ENCODE measurements around the gene UTP25. TPM values are rescaled to one million over a fixed set of nuclear protein-coding genes. Genes with fewer than 3 reads are reported as not detected.
"Not testable (repeated sequence)": the region's sequence is repeated elsewhere in the genome, so short reads cannot be mapped to it uniquely, and the experiment has no call there.

The UTP25 gene
- total RNA-seq, 1 donor, result 22.1 TPM

- no peak overlapping the region for H2AFZ ChIP-seq (ENCODE audit: low read length)
- no peaks in the 10 kb centered on the region for H3K27me3 ChIP-seq (ENCODE audit: insufficient read depth, low read length)
- no peaks in the 10 kb centered on the region for H3K36me3 ChIP-seq (ENCODE audit: insufficient read depth, low read length)
- peak overlapping the region; percentile 5 for H3K4me3 ChIP-seq (ENCODE audit: insufficient read depth, low read length)
- H3K9me3 ChIP-seq (ENCODE audit: low read depth, low read length), result no peaks in the 10 kb centered on the region
- no peaks in the 10 kb centered on the region for H3K79me2 ChIP-seq (ENCODE audit: insufficient read depth, low read length)
- peak overlapping the region; percentile 70 for H3K4me2 ChIP-seq (ENCODE audit: insufficient read depth, low read length)
- DNase-seq (ENCODE audit: insufficient read length, low spot score, missing footprints), result peak; percentile 99
- H4K20me1 ChIP-seq (ENCODE audit: insufficient read depth, low read length), result no peaks in the 10 kb centered on the region
- TF ChIP-seq CTCF (IDR thresholded peaks at IDR 0.05; ENCODE audit: extremely low read depth, low read depth, low read length), result no peak
- H3K4me1 ChIP-seq (ENCODE audit: insufficient read depth, low read length), result peaks cover 44% of the 10 kb centered on the region
- H3K27ac ChIP-seq (ENCODE audit: low read depth, low read length), result peak overlapping the region; percentile 93
Observed at GRCh38 chr1:209884665-209885117, 56.9 kb downstream of the UTP25 start.

- Histone ChIP-seq H3K4me2 (ENCODE audit: insufficient read depth, low read length) (no peak overlapping the region), H3K4me3 (ENCODE audit: insufficient read depth, low read length) (no peak overlapping the region), H4K20me1 (ENCODE audit: insufficient read depth, low read length) (no peaks in the 10 kb centered on the region), H3K27ac (ENCODE audit: low read depth, low read length) (no peak overlapping the region), H2AFZ (ENCODE audit: low read length) (no peak overlapping the region), H3K27me3 (ENCODE audit: insufficient read depth, low read length) (no peaks in the 10 kb centered on the region), H3K4me1 (ENCODE audit: insufficient read depth, low read length) (peaks cover 38% of the 10 kb centered on the region), H3K79me2 (ENCODE audit: insufficient read depth, low read length) (no peaks in the 10 kb centered on the region), H3K36me3 (ENCODE audit: insufficient read depth, low read length) (no peaks in the 10 kb centered on the region), H3K9me3 (ENCODE audit: low read depth, low read length) (no peaks in the 10 kb centered on the region)
- no peak for TF ChIP-seq CTCF (IDR thresholded peaks at IDR 0.05; ENCODE audit: extremely low read depth, low read depth, low read length)
- DNase-seq (ENCODE audit: insufficient read length, low spot score, missing footprints), result peak; percentile 91
Observed at GRCh38 chr1:209885403-209886218, 57.8 kb downstream of the UTP25 start.

GRCh38 chr1:209886219-209886536 is 58.4 kb downstream of the UTP25 start:
- Histone ChIP-seq H3K4me2 (ENCODE audit: insufficient read depth, low read length) (no peak overlapping the region), H3K79me2 (ENCODE audit: insufficient read depth, low read length) (no peaks in the 10 kb centered on the region), H3K36me3 (ENCODE audit: insufficient read depth, low read length) (no peaks in the 10 kb centered on the region), H3K27me3 (ENCODE audit: insufficient read depth, low read length) (no peaks in the 10 kb centered on the region), H4K20me1 (ENCODE audit: insufficient read depth, low read length) (no peaks in the 10 kb centered on the region), H3K9me3 (ENCODE audit: low read depth, low read length) (no peaks in the 10 kb centered on the region), H3K4me3 (ENCODE audit: insufficient read depth, low read length) (no peak overlapping the region), H3K4me1 (ENCODE audit: insufficient read depth, low read length) (peaks cover 43% of the 10 kb centered on the region), H3K27ac (ENCODE audit: low read depth, low read length) (no peak overlapping the region), H2AFZ (ENCODE audit: low read length) (no peak overlapping the region)
- peak; percentile 25 for TF ChIP-seq CTCF (IDR thresholded peaks at IDR 0.05; ENCODE audit: extremely low read depth, low read depth, low read length)
- peak; percentile 77 for DNase-seq (ENCODE audit: insufficient read length, low spot score, missing footprints)

GRCh38 chr1:209888291-209889076 is 60.7 kb downstream of the UTP25 start:
- H3K36me3 ChIP-seq (ENCODE audit: insufficient read depth, low read length); H3K27ac ChIP-seq (ENCODE audit: low read depth, low read length); H4K20me1 ChIP-seq (ENCODE audit: insufficient read depth, low read length); H3K4me2 ChIP-seq (ENCODE audit: insufficient read depth, low read length); H2AFZ ChIP-seq (ENCODE audit: low read length); DNase-seq (ENCODE audit: insufficient read length, low spot score, missing footprints); H3K9me3 ChIP-seq (ENCODE audit: low read depth, low read length); H3K79me2 ChIP-seq (ENCODE audit: insufficient read depth, low read length); H3K4me3 ChIP-seq (ENCODE audit: insufficient read depth, low read length); H3K27me3 ChIP-seq (ENCODE audit: insufficient read depth, low read length): not testable (repeated sequence)
- peaks cover 41% of the 10 kb centered on the region for H3K4me1 ChIP-seq (ENCODE audit: insufficient read depth, low read length)
